Right cardiac atrium (tissue), 5 donors: ENCODE results near the gene NCAN. TPM values are rescaled to one million over a fixed set of nuclear protein-coding genes. Genes with fewer than 3 reads are reported as not detected.
"Not testable (repeated sequence)": the region's sequence is repeated elsewhere in the genome, so short reads cannot be mapped to it uniquely, and the experiment has no call there.

Experiments used
- ATAC-seq, 2 donors: fragments of 200-7000 bp; cut with Tn5 transposase; one replicate each; pipeline versions ENCODE4 v1.8.0 to v1.9.1; 2020; ENCODE audit warnings: moderate library complexity in 2 of 2, mild to moderate bottlenecking in 1 of 2
- DNase-seq, 3 donors: peaks; one replicate each; pipeline ENCODE4 v3.0.0-alpha.2; 2020
- H3K27ac ChIP-seq: one replicate; pipeline ENCODE4 v1.5.1; 2013; ENCODE audit warnings: mild to moderate bottlenecking, low read length, control low read depth, moderate library complexity
- H3K27me3 ChIP-seq: one replicate; pipeline ENCODE4 v1.6.1; 2013; ENCODE audit not compliant: control insufficient read depth, insufficient read depth
- H3K4me1 ChIP-seq: one replicate; pipeline ENCODE4 v1.6.1; 2013; ENCODE audit warnings: low read length; ENCODE audit not compliant: control insufficient read depth, insufficient read depth
- H3K4me3 ChIP-seq: one replicate; pipeline ENCODE4 v1.5.1; 2013; ENCODE audit warnings: low read length, control low read depth
- H3K9me3 ChIP-seq: one replicate; pipeline ENCODE4 v1.6.1; 2013; ENCODE audit warnings: low read length; ENCODE audit not compliant: control insufficient read depth
- WGBS: extraction: QIAGEN DNeasy Blood & Tissue Kit; methylation state at CpG from one replicate; pipeline ENCODE4 v1.1.7; 2013; 5-methylcytosine and 5-hydroxymethylcytosine counted together
- intact Hi-C, 4 donors: fragments of 100-400 bp; cut with DNase I; formaldehyde crosslinking; loops; one replicate each; pipeline versions ENCODE4 v1.11.0 to v1.14.0; 2022 to 2023
- polyA plus RNA-seq: library from polyadenylated mRNA; stranded (reverse); fragments of 200-250 nt; gene quantifications from one replicate; pipeline ENCODE4 v1.2.3, GENCODE V29; 2013
- total RNA-seq, 4 donors: library from RNA; stranded (reverse); fragmentation: NEBNext Ultra II Directional; extraction: Animal tissue kit (Norgen Biotek cat#: 25700); gene quantifications; one replicate each; pipeline ENCODE4 v1.2.1, GENCODE V29; 2021
- donor health status: healthy with polysubstance abuse.
- donor health status: DM: no; HTN: yes; CAD: no.
- donor health status: DM: no; HTN: no; CAD: no.
- donor health status: DM: no; HTN: yes; CAD: no; lungs with severe emphysema.
- donor health status: DM: yes; HTN: yes; CAD: no.

The NCAN gene
- total and polyA plus RNA-seq, 5 donors: not detected

DNA sequence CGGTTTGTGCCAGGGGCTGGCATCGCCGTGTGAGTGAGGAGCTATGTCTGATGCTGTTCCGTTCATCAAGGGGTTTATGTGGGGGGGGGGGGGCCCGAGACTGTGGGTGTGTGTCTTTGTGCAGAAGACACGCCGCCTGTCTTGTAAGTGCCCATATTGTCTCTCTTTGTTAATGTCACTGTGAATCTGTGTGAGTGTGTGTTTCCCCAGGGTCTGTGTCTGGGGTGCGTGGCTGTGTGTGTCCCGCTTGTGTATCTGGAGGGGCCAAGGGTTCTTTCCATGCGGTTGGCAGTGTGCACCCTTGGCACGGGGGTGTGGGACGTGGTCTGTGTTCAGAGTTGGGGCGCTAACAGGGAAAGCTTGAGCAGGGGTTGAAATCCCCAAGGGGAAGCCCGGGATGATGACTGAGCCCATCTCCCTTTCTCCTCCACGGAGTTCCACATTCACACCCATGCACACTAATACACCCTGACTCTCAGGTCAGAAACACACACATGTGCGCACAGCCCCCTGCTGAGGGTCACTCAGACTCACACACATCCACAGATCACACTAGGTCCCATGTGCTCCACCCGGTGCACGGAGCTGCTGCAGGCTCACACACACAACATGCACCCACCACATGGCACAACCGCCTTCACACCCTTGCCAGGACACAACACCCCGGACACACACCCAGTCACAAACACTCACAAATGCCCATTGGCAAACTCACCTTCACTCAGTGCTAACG is 1.8 kb downstream of the NCAN start:
- H3K27ac ChIP-seq: no peak overlapping the region
- DNase-seq: no peak
- intact Hi-C loops: no loop called here
- no peaks in the 10 kb centered on the region for H3K4me1 ChIP-seq
- WGBS: 46% methylated on average over 21 of the region's 21 CpGs
- H3K9me3 ChIP-seq: no peaks in the 10 kb centered on the region
- ATAC-seq: peak in 1 of 2 donors; percentile 10
- H3K4me3 ChIP-seq: no peak overlapping the region
- H3K27me3 ChIP-seq: no peaks in the 10 kb centered on the region

DNA sequence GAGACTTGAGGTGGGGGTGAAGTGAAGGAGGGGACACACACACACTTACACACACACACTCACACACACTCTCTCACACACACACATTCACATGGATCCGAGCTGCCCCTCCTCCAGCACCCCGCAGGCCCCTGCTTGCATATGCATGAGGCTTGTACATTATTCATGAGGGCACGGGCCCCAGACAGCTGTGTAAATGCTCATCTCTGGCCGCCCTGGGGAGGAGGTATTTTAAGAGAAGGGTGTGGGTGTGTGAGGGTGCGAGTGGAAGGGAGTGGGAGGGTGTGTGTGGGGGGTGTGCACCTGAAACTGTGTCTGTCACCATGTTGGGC is 2.4 kb downstream of the NCAN start:
- no peak for DNase-seq
- no peak for ATAC-seq
- H3K27me3 ChIP-seq: no peaks in the 10 kb centered on the region
- intact Hi-C loops: no loop called here
- 5% methylated on average over 5 of the region's 5 CpGs for WGBS
- no peaks in the 10 kb centered on the region for H3K9me3 ChIP-seq
- no peak overlapping the region for H3K4me3 ChIP-seq
- H3K27ac ChIP-seq: no peak overlapping the region
- no peaks in the 10 kb centered on the region for H3K4me1 ChIP-seq

DNA sequence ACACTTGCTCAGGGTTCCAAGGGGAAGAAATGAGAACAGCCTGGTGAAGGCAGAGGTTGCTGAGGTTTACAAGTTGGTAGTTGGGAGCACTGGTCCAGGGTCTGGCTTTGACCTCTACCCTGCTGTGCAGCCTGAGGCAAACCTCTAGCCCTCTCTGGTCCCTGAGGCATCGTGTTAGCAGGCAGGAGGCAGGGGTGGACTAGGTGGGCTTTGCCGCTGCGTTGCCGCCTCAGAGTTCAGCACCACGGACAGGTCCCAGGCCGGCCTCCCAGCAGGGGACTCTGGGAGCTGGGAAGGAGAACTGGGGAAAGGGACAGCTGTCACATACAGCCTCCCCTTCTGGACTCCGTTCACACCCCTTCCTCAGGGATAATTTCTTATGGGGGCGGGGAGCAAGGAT is 3.1 kb downstream of the NCAN start:
- intact Hi-C loops: no loop called here
- 3% methylated on average over 8 of the region's 8 CpGs for WGBS
- Histone ChIP-seq H3K27me3 (no peaks in the 10 kb centered on the region), H3K9me3 (no peaks in the 10 kb centered on the region), H3K4me3 (no peak overlapping the region), H3K27ac (no peak overlapping the region), H3K4me1 (no peaks in the 10 kb centered on the region)
- peak in 1 of 3 donors; percentile 76 for DNase-seq
- peak; percentile 45 to 58 for ATAC-seq

DNA sequence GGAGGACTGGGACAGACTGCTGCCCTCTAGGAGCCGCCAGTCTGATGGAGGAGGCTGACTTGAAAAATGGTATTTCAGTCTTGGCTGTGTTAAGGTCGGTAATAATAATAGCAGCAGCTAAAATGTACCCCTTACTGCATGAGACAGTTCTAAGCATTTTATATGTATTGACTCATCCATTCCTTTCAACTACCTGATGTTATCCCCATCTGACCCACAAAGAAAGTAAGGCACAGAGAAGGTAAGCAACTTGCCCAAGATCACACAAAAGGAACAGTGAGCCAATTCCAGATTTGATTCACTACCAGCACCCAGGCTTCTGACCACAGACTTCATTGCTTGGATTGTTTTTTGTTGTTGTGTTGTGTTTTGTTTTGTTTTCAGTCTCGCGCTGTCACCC is 4.0 kb downstream of the NCAN start:
- 76% methylated on average over 4 of the region's 4 CpGs for WGBS
- Histone ChIP-seq H3K27ac (no peak overlapping the region), H3K4me1 (no peaks in the 10 kb centered on the region), H3K27me3 (no peaks in the 10 kb centered on the region), H3K4me3 (no peak overlapping the region), H3K9me3 (no peaks in the 10 kb centered on the region)
- intact Hi-C loops: no loop called here
- DNase-seq (no peak), ATAC-seq (no peak)

DNA sequence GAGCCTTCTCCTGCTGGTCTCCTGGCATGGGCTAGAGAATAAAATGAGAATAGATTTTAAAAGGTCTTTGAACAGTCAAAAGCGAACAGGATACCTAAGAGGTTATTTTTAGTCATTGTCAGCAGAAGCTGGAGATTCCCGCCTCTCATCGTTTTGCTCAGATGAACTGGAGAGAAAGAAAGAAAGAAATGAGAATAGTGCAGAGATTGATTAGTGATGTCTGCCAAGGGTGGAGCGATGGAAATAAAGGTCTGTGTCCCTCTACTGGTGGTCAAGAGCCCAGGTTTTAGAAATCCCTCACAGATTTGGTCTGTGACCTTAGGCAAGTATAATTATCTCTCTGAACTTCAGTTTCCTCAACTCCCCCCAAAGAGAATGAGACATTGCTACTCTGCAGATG is 5.3 kb downstream of the NCAN start:
- WGBS: 60% methylated on average over 4 of the region's 4 CpGs
- no peaks in the 10 kb centered on the region for H3K9me3 ChIP-seq
- DNase-seq (no peak), ATAC-seq (no peak)
- intact Hi-C loops: no loop called here
- H3K27me3 ChIP-seq: no peaks in the 10 kb centered on the region
- H3K27ac ChIP-seq: no peak overlapping the region
- no peak overlapping the region for H3K4me3 ChIP-seq
- no peaks in the 10 kb centered on the region for H3K4me1 ChIP-seq

DNA sequence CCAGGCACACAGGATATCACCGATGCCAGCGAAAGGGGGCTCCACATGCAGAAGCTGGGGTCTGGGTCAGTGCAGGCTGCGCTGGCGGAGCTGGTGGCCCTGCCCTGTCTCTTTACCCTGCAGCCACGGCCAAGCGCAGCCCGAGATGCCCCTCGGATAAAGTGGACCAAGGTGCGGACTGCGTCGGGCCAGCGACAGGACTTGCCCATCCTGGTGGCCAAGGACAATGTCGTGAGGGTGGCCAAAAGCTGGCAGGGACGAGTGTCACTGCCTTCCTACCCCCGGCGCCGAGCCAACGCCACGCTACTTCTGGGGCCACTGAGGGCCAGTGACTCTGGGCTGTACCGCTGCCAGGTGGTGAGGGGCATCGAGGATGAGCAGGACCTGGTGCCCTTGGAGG is 7.2 kb downstream of the NCAN start:
- no peak overlapping the region for H3K4me3 ChIP-seq
- no peak overlapping the region for H3K27ac ChIP-seq
- DNase-seq: no peak
- H3K4me1 ChIP-seq: no peaks in the 10 kb centered on the region
- WGBS: 84% methylated on average over 21 of the region's 21 CpGs
- H3K9me3 ChIP-seq: no peaks in the 10 kb centered on the region
- H3K27me3 ChIP-seq: no peaks in the 10 kb centered on the region
- intact Hi-C loops: no loop called here
- ATAC-seq: no peak

DNA sequence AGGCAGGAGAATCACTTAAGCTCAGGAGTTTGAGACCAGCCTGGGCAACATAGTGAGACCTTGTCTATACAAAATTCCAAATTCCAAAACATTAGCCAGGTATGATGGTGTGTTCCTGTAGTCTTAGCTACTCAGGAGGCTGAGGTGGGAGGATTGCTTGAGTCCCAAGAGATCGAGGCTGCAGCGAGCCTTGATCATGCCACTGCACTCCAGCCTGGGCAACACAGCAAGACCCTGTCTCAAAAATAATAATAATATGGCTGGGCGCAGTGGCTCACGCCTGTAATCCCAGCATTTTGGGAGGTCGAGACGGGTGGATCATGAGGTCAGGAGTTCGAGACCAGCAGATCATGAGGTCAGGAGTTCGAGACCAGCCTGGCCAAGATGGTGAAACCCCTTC is 9.2 kb downstream of the NCAN start:
- intact Hi-C loops, H3K9me3 ChIP-seq, H3K27me3 ChIP-seq, H3K27ac ChIP-seq, H3K4me1 ChIP-seq, DNase-seq, ATAC-seq, H3K4me3 ChIP-seq: not testable (repeated sequence)
- 84% methylated on average over 8 of the region's 8 CpGs for WGBS

DNA sequence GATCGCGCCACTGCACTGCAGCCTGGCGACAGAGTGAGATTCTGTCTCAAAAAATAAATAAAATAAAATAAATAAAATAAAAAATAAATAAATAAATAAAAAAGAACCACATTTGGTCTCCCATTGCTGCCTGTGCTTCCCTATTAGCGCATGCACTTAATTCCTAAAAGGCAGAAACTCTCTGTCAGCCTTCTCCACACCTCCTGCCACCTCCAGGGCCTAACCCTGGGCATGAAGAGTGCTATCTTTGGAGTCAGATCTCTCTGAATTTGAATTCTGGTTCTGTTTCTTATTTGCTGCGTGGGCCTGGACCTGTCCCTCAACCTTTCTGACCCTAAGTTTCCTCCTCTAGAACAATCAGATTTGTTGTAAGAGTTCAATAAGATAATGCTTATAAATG is 11.3 kb downstream of the NCAN start:
- Histone ChIP-seq H3K27me3 (no peaks in the 10 kb centered on the region), H3K9me3 (no peaks in the 10 kb centered on the region), H3K4me1 (no peaks in the 10 kb centered on the region), H3K27ac (no peak overlapping the region), H3K4me3 (no peak overlapping the region)
- no peak for ATAC-seq
- 85% methylated on average over 5 of the region's 5 CpGs for WGBS
- intact Hi-C loops: no loop called here
- no peak for DNase-seq

DNA sequence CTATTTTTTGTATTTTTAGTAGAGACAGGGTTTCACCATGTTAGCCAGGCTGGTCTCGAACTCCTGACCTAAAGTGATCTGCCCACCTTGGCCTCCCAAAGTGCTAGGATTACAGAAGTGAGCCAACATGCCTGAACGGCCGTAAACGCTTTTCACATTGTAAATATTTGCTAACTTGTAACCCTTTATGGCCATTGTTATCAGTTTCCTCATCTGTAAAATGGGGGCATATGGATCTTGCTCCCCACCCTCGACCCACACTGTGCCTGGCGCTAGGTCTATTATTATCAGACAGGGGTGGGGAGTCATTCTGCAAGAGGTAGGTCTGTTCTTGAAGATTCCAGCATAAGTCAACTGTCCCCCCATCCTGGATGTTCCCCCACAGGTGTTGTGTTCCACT is 11.9 kb downstream of the NCAN start:
- H3K4me1 ChIP-seq: no peaks in the 10 kb centered on the region
- ATAC-seq (no peak), DNase-seq (no peak)
- 83% methylated on average over 6 of the region's 6 CpGs for WGBS
- no peaks in the 10 kb centered on the region for H3K27me3 ChIP-seq
- H3K9me3 ChIP-seq: no peaks in the 10 kb centered on the region
- no peak overlapping the region for H3K27ac ChIP-seq
- no peak overlapping the region for H3K4me3 ChIP-seq
- intact Hi-C loops: no loop called here

DNA sequence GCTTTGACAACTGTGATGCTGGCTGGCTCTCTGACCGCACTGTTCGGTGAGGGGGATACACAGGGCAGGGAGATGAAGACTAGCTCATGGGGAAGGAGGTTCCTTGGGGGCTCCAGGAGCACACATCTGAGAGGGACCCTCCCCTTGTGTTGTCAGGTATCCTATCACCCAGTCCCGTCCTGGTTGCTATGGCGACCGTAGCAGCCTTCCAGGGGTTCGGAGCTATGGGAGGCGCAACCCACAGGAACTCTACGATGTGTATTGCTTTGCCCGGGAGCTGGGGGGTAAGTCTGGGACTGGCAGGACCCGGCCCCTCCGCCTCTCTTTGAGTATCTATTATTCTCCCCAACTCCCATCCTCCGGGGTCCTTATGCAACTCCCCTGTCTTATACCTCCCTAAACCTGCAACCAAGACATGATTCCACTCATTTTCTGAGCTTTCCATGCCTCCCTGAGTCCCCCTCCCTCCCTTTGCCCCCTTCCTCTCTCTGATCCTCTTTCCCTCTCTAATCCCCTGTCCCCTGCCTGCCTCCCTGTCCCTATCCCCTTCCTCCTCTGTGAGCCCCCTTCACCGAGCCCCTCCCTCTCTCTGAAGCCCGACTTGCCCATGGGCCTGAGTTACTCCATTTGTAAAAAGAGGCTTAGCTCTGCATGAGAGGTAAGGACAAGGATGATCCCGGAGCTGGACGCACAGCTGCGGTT is 12.5 kb downstream of the NCAN start:
- intact Hi-C loops: no loop called here
- DNase-seq (no peak), ATAC-seq (no peak)
- Histone ChIP-seq H3K4me3 (no peak overlapping the region), H3K9me3 (no peaks in the 10 kb centered on the region), H3K27ac (no peak overlapping the region), H3K27me3 (no peaks in the 10 kb centered on the region), H3K4me1 (no peaks in the 10 kb centered on the region)
- WGBS: 68% methylated on average over 17 of the region's 17 CpGs

DNA sequence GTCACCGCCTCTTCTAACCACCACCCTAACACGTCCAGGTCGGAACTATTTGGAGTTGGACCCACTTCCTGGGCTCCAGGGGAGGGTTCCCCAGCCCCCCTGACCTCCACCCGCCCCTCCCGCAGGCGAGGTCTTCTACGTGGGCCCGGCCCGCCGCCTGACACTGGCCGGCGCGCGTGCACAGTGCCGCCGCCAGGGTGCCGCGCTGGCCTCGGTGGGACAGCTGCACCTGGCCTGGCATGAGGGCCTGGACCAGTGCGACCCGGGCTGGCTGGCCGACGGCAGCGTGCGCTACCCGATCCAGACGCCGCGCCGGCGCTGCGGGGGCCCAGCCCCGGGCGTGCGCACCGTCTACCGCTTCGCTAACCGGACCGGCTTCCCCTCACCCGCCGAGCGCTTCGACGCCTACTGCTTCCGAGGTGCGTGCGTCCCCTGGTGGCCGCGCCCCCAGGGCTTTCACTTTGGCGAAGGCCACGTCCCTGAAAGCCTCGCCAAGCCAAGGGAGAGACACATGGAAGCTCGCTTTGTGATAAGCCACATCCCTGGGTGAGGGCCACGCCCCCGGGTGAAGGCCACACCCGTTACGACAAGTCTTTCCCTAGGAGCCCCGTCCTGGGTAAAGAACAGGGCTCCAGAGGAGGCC is 13.2 kb downstream of the NCAN start:
- Histone ChIP-seq H3K4me1 (no peaks in the 10 kb centered on the region), H3K4me3 (peak overlapping the region; percentile 36), H3K9me3 (no peaks in the 10 kb centered on the region), H3K27me3 (no peaks in the 10 kb centered on the region), H3K27ac (no peak overlapping the region)
- DNase-seq (peak; percentile 60 to 80 (median 79)), ATAC-seq (peak; percentile 49 to 70)
- intact Hi-C loops: no loop called here
- 2% methylated on average over 59 of the region's 59 CpGs for WGBS
